GM23248 (cell line): ENCODE measurements around the gene SMARCB1. TPM values are rescaled to one million over a fixed set of nuclear protein-coding genes. Genes with fewer than 3 reads are reported as not detected.

Experiments used
- DNase-seq: peaks from one replicate; pipeline ENCODE4 v3.0.0-alpha.2; 2015
- H2AFZ ChIP-seq: fragments of 200-600 bp; sonication (generic); 2 replicates; pipeline ENCODE4 v1.6.1; 2016; ENCODE audit warnings: antibody characterized with exemption
- H3F3A ChIP-seq: fragments of 200-600 bp; sonication (generic); 2 replicates; pipeline ENCODE4 v1.6.1; 2016; ENCODE audit warnings: mild to moderate bottlenecking, antibody characterized with exemption, mixed run types; ENCODE audit not compliant: insufficient read depth
- H3K27ac ChIP-seq: fragments of 200-600 bp; sonication (generic); 2 replicates; pipeline ENCODE4 v1.5.1; 2016; ENCODE audit warnings: mild to moderate bottlenecking
- H3K27me3 ChIP-seq: fragments of 200-600 bp; sonication (generic); replicated peaks from 2 replicates; pipeline ENCODE4 v1.6.1; 2016; ENCODE audit warnings: mild to moderate bottlenecking; ENCODE audit not compliant: insufficient read depth
- H3K36me3 ChIP-seq: fragments of 200-600 bp; sonication (generic); 2 replicates; pipeline ENCODE4 v1.6.1; 2016; ENCODE audit warnings: low read depth, mild to moderate bottlenecking
- H3K4me1 ChIP-seq: fragments of 200-600 bp; sonication (generic); 2 replicates; pipeline ENCODE4 v1.6.1; 2016; ENCODE audit warnings: mild to moderate bottlenecking; ENCODE audit not compliant: insufficient read depth
- H3K4me2 ChIP-seq: fragments of 200-600 bp; sonication (generic); one replicate; pipeline ENCODE4 v1.6.1; 2016; ENCODE audit warnings: mild to moderate bottlenecking; ENCODE audit not compliant: unreplicated experiment
- H3K4me3 ChIP-seq: fragments of 200-600 bp; sonication (generic); 2 replicates; pipeline ENCODE4 v1.5.1; 2016; ENCODE audit warnings: mild to moderate bottlenecking
- H3K79me2 ChIP-seq: fragments of 200-600 bp; sonication (generic); 2 replicates; pipeline ENCODE4 v1.6.1; 2016; ENCODE audit warnings: mild to moderate bottlenecking; ENCODE audit not compliant: insufficient read depth
- H3K9ac ChIP-seq: fragments of 200-600 bp; sonication (generic); 2 replicates; pipeline ENCODE4 v1.6.1; 2016; ENCODE audit warnings: mild to moderate bottlenecking
- H3K9me2 ChIP-seq: fragments of 200-600 bp; sonication (generic); 2 replicates; pipeline ENCODE4 v1.6.1; 2016; ENCODE audit warnings: mixed run types, mild to moderate bottlenecking, moderate library complexity; ENCODE audit not compliant: insufficient read depth
- H3K9me3 ChIP-seq: fragments of 200-600 bp; sonication (generic); one replicate; pipeline ENCODE4 v1.6.1; 2017; ENCODE audit warnings: low read depth
- H4K20me1 ChIP-seq: fragments of 200-600 bp; sonication (generic); 2 replicates; pipeline ENCODE4 v1.6.0; 2016; ENCODE audit not compliant: insufficient read depth
- EZH2 ChIP-seq: fragments of 200-600 bp; sonication (generic); IDR thresholded peaks from 2 replicates; pipeline ENCODE4 v1.6.1; 2018; ENCODE audit warnings: antibody characterized with exemption, mild to moderate bottlenecking; ENCODE audit not compliant: insufficient read depth, poor library complexity, severe bottlenecking
- EZH2phosphoT487 ChIP-seq: fragments of 200-600 bp; sonication (generic); IDR thresholded peaks from 2 replicates; pipeline ENCODE4 v1.6.1; 2018; ENCODE audit warnings: antibody characterized with exemption, moderate library complexity, mild to moderate bottlenecking, low read depth; ENCODE audit not compliant: insufficient read depth
- WGBS, 2 experiments: methylation state at CpG; one replicate each; pipeline ENCODE4 v1.1.6; 2015 to 2017; ENCODE audit warnings: low lambda C conversion rate in 2 of 2, low coverage in 1 of 2; ENCODE audit errors: missing lambda C conversion rate in 2 of 2; 5-methylcytosine and 5-hydroxymethylcytosine counted together
- in situ Hi-C: fragments of 300-500 bp; cut with MboI; formaldehyde crosslinking; loops from 2 replicates; pipeline ENCODE4 v1.15.0; 2020
- polyA plus RNA-seq: library from polyadenylated mRNA; unstranded; fragments of >200 nt; fragmentation: Nextera tagmentation; extraction: Ambion mirVana; gene quantifications from 2 replicates; pipeline ENCODE4 v1.2.1, GENCODE V29; 2016
- total RNA-seq: library from RNA; depleted of rRNA; stranded (reverse); fragments of >200 nt; shearing (Covaris generic); gene quantifications from 2 replicates; pipeline ENCODE4 v1.2.3, GENCODE V29; 2014

The SMARCB1 gene
- total and polyA plus RNA-seq, 2 experiments from 2014 or later = 63.9 to 85.2 TPM

DNA sequence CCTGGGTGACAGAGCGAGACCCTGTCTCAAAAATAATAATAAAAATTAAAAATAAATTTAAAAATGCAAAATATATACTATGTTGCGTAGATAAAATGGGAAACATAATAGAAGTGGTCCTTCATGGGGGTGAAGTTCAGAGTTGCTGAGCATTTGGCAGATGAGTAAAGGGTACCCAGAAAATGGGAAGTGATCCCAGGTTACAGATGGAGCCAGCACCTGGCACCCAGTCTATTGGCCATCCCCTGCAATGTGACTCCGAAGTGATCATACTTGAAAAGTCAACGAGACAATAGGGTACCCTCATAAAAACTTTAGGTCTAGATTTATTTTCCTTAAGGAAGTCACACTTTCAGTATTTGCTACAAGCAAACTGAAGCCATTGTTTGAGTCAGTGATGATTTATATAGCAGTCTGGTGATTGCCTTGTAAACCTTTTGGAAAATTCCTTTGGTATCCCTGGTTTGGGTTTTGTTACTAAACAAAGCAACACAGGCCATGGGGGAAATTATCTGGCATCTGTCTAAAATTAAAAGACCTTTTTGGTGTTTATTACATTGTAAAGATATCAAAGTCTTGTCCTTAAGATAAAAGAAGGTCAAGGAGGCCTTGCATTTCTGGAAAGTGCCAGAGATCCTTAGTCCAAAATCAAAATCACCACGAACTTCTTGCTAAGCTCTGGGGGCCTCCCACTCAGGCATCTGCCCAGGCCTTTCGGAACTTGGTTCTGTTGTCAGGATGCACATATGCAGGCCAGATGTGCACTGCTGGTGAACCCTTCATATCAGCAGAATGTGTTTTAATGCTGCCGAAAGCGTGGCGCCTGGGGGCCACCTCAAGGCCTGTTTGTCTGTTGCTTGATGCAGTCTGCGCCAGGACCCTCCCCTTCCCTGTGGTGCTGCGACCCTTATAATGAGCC lies 4.3 kb downstream of the SMARCB1 start:
- Histone ChIP-seq H4K20me1 (peaks cover 22% of the 10 kb centered on the region; the same call in 1 of the 2 replicates), H3K9ac (peak overlapping the region; percentile 43; the same call in 1 of the 2 replicates), H3K36me3 (peaks cover 16% of the 10 kb centered on the region), H2AFZ (no peak overlapping the region), H3K79me2 (peaks cover 69% of the 10 kb centered on the region), H3K4me2 (peak overlapping the region; percentile 49), H3K9me3 (no peaks in the 10 kb centered on the region), H3K4me3 (no peak overlapping the region), H3K4me1 (peaks cover 27% of the 10 kb centered on the region), H3F3A (peaks cover 10% of the 10 kb centered on the region), H3K27ac (peak overlapping the region; percentile 63), H3K27me3 (no peaks in the 10 kb centered on the region), H3K9me2 (no peaks in the 10 kb centered on the region)
- peak; percentile 78 for DNase-seq
- in situ Hi-C loops = no loop called here
- TF ChIP-seq EZH2phosphoT487 = no peak
- no peak for TF ChIP-seq EZH2
- WGBS, 2 experiments = 23 to 24% methylated on average over 11 of the region's 11 CpGs

DNA sequence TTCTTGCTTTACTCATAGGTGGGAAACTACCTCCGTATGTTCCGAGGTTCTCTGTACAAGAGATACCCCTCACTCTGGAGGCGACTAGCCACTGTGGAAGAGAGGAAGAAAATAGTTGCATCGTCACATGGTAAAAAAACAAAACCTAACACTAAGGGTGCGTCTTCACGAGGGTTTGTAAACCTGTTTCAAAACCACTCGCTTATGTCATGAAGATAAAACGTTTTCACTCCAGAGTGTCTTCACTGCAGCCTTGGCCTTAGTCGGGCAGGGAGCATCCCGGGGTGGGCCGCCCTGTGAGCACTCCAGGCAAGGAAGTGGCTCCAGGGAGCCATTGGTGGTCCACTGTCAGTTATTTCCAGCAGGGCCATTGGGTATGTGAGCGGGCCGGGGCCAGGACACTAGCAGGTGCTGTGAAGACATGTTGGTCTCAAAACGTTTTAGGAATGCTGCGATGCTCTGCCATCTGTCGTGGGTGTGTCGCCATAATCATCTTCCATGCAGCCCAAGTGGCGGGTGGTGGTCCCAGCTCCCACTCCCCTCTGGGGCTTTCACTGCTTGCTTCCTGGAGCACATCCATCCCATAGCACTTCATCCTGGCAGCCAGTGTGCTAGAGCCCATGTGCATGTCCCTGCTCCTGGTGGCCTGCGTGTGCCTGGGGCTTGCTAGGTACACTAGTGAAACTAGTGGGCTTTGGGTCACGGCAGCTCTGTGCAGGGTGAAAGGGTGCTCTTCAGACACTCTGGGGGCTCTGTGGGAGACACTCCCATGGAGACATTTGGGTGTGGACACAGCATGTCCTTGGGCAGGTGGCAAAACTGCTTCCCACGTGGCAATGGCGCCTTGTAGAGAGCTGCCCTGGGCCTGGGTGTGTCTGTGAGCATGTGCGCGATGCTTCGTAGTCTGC lies 5.2 kb downstream of the SMARCB1 start:
- peaks cover 22% of the 10 kb centered on the region for H3K4me1 ChIP-seq
- H3K27me3 ChIP-seq = no peaks in the 10 kb centered on the region
- peak overlapping the region; percentile 43; the same call in 1 of the 2 replicates for H3K9ac ChIP-seq
- H3K27ac ChIP-seq = peak overlapping the region; percentile 63
- peaks cover 69% of the 10 kb centered on the region for H3K79me2 ChIP-seq
- peaks cover 10% of the 10 kb centered on the region for H3F3A ChIP-seq
- no peak overlapping the region for H2AFZ ChIP-seq
- H3K4me3 ChIP-seq = no peak overlapping the region
- TF ChIP-seq EZH2phosphoT487 (no peak), EZH2 (no peak)
- no peaks in the 10 kb centered on the region for H3K9me2 ChIP-seq
- peaks cover 16% of the 10 kb centered on the region for H3K36me3 ChIP-seq
- WGBS, 2 experiments = 65 to 69% methylated on average over 25 of the region's 25 CpGs
- no peaks in the 10 kb centered on the region for H3K9me3 ChIP-seq
- peak overlapping the region; percentile 49 for H3K4me2 ChIP-seq
- in situ Hi-C loops = no loop called here
- H4K20me1 ChIP-seq = peaks cover 22% of the 10 kb centered on the region; the same call in 1 of the 2 replicates
- no peak for DNase-seq

DNA sequence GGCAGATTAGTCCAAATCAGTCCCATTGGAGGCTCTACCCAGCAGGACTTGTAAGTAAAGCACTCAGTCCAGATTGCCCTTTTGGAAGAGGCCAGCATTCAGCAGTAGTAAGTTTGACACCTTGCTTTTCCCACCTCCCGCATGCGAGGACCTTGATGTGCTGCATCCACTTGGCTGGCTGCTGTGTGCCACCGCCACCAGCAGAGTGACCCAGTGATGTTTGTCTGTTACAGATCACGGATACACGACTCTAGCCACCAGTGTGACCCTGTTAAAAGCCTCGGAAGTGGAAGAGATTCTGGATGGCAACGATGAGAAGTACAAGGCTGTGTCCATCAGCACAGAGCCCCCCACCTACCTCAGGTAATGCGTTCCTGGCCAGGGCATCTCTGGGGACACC lies 6.6 kb downstream of the SMARCB1 start:
- no peaks in the 10 kb centered on the region for H3K9me2 ChIP-seq
- no peak overlapping the region for H3K9ac ChIP-seq
- peaks cover 58% of the 10 kb centered on the region for H3K79me2 ChIP-seq
- H3K4me3 ChIP-seq = no peak overlapping the region
- WGBS, 2 experiments = 96% methylated on average over 8 of the region's 8 CpGs
- H3K4me1 ChIP-seq = peaks cover 16% of the 10 kb centered on the region
- H3K27ac ChIP-seq = no peak overlapping the region
- H4K20me1 ChIP-seq = peaks cover 22% of the 10 kb centered on the region; the same call in 1 of the 2 replicates
- H3K27me3 ChIP-seq = no peaks in the 10 kb centered on the region
- H3K9me3 ChIP-seq = no peaks in the 10 kb centered on the region
- peaks cover 10% of the 10 kb centered on the region for H3F3A ChIP-seq
- H2AFZ ChIP-seq = no peak overlapping the region
- DNase-seq = no peak
- no peak overlapping the region for H3K4me2 ChIP-seq
- peaks cover 16% of the 10 kb centered on the region for H3K36me3 ChIP-seq
- in situ Hi-C loops = no loop called here
- no peak for TF ChIP-seq EZH2phosphoT487
- TF ChIP-seq EZH2 = no peak

DNA sequence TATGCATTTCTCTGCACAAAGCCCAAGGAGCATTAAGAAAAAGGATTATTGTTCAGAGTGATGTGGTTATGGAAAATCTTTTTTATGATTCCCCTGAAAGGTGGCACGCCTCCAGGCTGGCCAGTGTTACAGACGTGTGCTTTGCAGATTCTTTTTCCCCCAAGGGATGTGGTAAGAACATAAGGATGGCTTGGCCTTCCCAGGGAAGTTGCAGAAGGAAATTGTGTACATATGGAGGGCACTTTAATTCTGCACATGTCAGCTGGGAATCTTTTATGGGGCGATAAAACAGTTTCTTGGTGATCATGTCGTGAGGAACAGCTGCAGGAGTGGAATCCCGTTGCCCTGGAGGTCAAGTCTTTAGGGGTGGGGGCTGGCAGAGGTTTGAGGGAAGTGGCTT lies 9.7 kb downstream of the SMARCB1 start:
- no peak overlapping the region for H2AFZ ChIP-seq
- DNase-seq = no peak
- no peak overlapping the region for H3K27ac ChIP-seq

More for the DNA sequence above, 9.7 kb downstream of the SMARCB1 start:
- Histone ChIP-seq H3K4me2 (no peak overlapping the region), H3K9ac (no peak overlapping the region), H3K9me3 (no peaks in the 10 kb centered on the region), H3K9me2 (no peaks in the 10 kb centered on the region), H3K4me1 (peaks cover 4% of the 10 kb centered on the region), H3K36me3 (peaks cover 23% of the 10 kb centered on the region), H3K4me3 (no peak overlapping the region), H4K20me1 (peaks cover 9% of the 10 kb centered on the region; the same call in 1 of the 2 replicates), H3K79me2 (peaks cover 27% of the 10 kb centered on the region), H3F3A (0 out of 2 replicates have a peak, but pooled peaks cover 2% of the 10 kb centered on the region), H3K27me3 (no peaks in the 10 kb centered on the region)
- WGBS, 2 experiments = 52 to 54% methylated on average over 5 of the region's 5 CpGs
- no peak for TF ChIP-seq EZH2
- no peak for TF ChIP-seq EZH2phosphoT487
- in situ Hi-C loops = no loop called here
